Vagina (tissue), 2 donors: Measurements from ENCODE around the gene TMEM186. TPM values are rescaled to one million over a fixed set of nuclear protein-coding genes. Genes with fewer than 3 reads are reported as not detected.

Source experiments
- DNase-seq, 2 donors: peaks; one replicate each; pipeline ENCODE4 v3.0.0-alpha.2; 2017; ENCODE audit errors: extremely low spot score in 2 of 2
- H3K27ac ChIP-seq: fragments of 200-600 bp; sonication (generic); one replicate; pipeline ENCODE4 v1.5.1; 2019
- H3K27me3 ChIP-seq: fragments of 200-600 bp; sonication (generic); one replicate; pipeline ENCODE4 v1.5.1; 2019
- H3K36me3 ChIP-seq, 2 donors: fragments of 200-600 bp; sonication (generic); one replicate each; pipeline ENCODE4 v1.5.1; 2017 to 2019
- H3K4me1 ChIP-seq: fragments of 200-600 bp; sonication (generic); one replicate; pipeline ENCODE4 v1.5.1; 2019
- H3K4me3 ChIP-seq, 2 donors: fragments of 200-600 bp; sonication (generic); 1 replicate in 1 of 2; 2 replicates in 1 of 2; pipeline ENCODE4 v1.5.1; 2016 to 2019
- H3K9me3 ChIP-seq: fragments of 200-600 bp; sonication (generic); one replicate; pipeline ENCODE4 v1.5.1; 2019
- POLR2A ChIP-seq, 2 donors: fragments of 450-650 bp; IDR thresholded peaks; one replicate each; pipeline ENCODE4 v1.6.1; 2017; ENCODE audit warnings: antibody characterized with exemption in 2 of 2, mild to moderate bottlenecking in 2 of 2, moderate library complexity in 2 of 2
- POLR2AphosphoS5 ChIP-seq, 2 donors: sonication (generic); formaldehyde crosslinking; IDR thresholded peaks; one replicate each; pipeline ENCODE4 v1.9.0; 2017; ENCODE audit warnings: antibody characterized with exemption in 2 of 2, mild to moderate bottlenecking in 2 of 2, low read depth in 1 of 2; ENCODE audit not compliant: insufficient read depth in 1 of 2
- intact Hi-C: fragments of 100-400 bp; cut with DNase I; formaldehyde crosslinking; loops from one replicate; pipeline ENCODE4 v1.15.1; 2023
- total RNA-seq: library from RNA; depleted of rRNA; stranded (reverse); fragments of >200 nt; gene quantifications from one replicate; pipeline ENCODE4 v1.2.3, GENCODE V29; 2016
- TF ChIP-seq, protein P1 (sequence below), 3 experiments: fragments of 450-650 bp in 2 of 3; fragments of 200-600 bp in 1 of 3; sonication (generic) in 1 of 3; IDR thresholded peaks; one replicate each; pipeline ENCODE4 v1.5.1; 2017 to 2019; ENCODE audit warnings: antibody characterized with exemption in 3 of 3, mild to moderate bottlenecking in 2 of 3, moderate library complexity in 2 of 3

TMEM186 gene
- total RNA-seq, 1 donor from 2014 or later: 2.9 TPM

DNA sequence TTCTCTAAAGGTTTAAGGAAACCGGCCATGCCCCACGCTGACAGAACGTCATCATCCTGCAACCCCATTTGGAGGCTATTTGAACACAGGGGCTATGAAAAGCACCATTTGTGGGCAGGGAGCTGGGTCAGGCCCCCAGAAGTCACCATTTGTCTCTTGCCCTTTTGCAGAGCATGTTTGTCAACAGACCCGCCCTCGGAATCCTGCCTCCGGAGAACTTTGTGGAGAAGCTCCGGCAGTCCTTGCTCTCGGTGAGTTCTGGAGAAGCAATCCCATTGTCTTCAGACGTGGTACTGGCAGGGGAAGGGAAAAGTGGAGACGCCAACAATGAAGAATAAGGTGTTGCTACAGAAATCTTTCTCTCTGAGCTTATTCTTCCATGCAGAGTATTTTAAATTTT lies 33.5 kb downstream of the TMEM186 start:
- Histone ChIP-seq H3K27ac (no peak overlapping the region), H3K9me3 (no peaks in the 10 kb centered on the region), H3K4me1 (no peaks in the 10 kb centered on the region), H3K27me3 (no peaks in the 10 kb centered on the region), H3K4me3 (no peak overlapping the region), H3K36me3 (no peaks in the 10 kb centered on the region)
- DNase-seq: no peak
- no peak for TF ChIP-seq POLR2A (IDR thresholded peaks at IDR 0.05)
- TF ChIP-seq, protein P1, sequence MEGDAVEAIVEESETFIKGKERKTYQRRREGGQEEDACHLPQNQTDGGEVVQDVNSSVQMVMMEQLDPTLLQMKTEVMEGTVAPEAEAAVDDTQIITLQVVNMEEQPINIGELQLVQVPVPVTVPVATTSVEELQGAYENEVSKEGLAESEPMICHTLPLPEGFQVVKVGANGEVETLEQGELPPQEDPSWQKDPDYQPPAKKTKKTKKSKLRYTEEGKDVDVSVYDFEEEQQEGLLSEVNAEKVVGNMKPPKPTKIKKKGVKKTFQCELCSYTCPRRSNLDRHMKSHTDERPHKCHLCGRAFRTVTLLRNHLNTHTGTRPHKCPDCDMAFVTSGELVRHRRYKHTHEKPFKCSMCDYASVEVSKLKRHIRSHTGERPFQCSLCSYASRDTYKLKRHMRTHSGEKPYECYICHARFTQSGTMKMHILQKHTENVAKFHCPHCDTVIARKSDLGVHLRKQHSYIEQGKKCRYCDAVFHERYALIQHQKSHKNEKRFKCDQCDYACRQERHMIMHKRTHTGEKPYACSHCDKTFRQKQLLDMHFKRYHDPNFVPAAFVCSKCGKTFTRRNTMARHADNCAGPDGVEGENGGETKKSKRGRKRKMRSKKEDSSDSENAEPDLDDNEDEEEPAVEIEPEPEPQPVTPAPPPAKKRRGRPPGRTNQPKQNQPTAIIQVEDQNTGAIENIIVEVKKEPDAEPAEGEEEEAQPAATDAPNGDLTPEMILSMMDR (IDR thresholded peaks at IDR 0.05): no peak
- TF ChIP-seq POLR2AphosphoS5 (IDR thresholded peaks at IDR 0.05; ENCODE audit: insufficient read depth in 1 of 2, low read depth in 1 of 2): no peak
- intact Hi-C loops: no loop called here

DNA sequence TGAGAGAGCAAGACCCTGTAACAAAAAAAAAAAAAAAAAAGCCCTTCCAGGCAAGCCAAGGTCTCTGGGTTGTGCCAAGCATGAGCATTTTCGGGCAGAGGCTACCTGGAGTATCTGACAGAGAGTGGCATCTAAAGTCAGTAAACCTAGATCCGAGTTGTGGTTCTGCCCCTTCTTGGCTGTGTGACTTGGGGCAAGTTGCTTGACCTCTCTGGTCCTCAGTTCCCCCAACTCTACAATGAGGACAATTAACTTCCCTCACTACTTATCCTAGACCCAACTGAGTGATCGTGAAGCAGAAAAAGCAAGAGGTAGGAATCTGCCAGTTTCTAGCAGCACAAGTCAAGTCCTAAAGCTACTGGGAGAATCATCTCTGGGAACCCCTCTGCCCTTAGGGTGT lies 34.4 kb downstream of the TMEM186 start:
- no peaks in the 10 kb centered on the region for H3K4me1 ChIP-seq
- TF ChIP-seq POLR2A (IDR thresholded peaks at IDR 0.05): no peak
- no peak for TF ChIP-seq POLR2AphosphoS5 (IDR thresholded peaks at IDR 0.05; ENCODE audit: insufficient read depth in 1 of 2, low read depth in 1 of 2)
- TF ChIP-seq, protein P1 (IDR thresholded peaks at IDR 0.05): no peak
- DNase-seq: no peak
- H3K27me3 ChIP-seq: no peaks in the 10 kb centered on the region
- H3K4me3 ChIP-seq: no peak overlapping the region
- H3K27ac ChIP-seq: no peak overlapping the region
- intact Hi-C loops: no loop called here
- H3K36me3 ChIP-seq: peaks cover 0 to under 1% of the 10 kb centered on the region in 2 donors
- no peaks in the 10 kb centered on the region for H3K9me3 ChIP-seq

DNA sequence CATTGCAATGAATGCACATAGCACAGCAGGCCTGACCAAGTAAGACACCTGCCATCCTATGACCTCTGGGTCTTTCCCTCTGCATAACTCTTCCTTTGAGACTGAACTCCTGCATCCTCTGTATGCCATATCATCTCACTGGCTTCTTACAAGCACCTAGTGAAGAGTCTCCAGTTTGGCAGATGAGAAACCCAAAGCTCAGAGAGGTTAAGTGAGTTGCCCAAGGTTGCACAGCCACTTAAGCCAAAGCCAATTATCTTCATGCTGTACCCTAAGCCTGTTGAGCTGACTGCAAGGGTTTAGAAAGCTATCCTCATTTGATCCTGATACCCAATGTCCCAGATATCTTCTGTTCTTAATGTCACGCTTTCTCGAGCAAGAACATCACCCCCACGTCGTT lies 35.2 kb downstream of the TMEM186 start:
- no peaks in the 10 kb centered on the region for H3K4me1 ChIP-seq
- H3K9me3 ChIP-seq: no peaks in the 10 kb centered on the region
- no peak for DNase-seq
- TF ChIP-seq, protein P1 (IDR thresholded peaks at IDR 0.05): no peak
- TF ChIP-seq POLR2AphosphoS5 (IDR thresholded peaks at IDR 0.05; ENCODE audit: insufficient read depth in 1 of 2, low read depth in 1 of 2): no peak
- peaks cover 0 to 8% of the 10 kb centered on the region in 2 donors for H3K36me3 ChIP-seq
- H3K27ac ChIP-seq: no peak overlapping the region
- H3K27me3 ChIP-seq: no peaks in the 10 kb centered on the region
- H3K4me3 ChIP-seq: no peak overlapping the region
- intact Hi-C loops: no loop called here

DNA sequence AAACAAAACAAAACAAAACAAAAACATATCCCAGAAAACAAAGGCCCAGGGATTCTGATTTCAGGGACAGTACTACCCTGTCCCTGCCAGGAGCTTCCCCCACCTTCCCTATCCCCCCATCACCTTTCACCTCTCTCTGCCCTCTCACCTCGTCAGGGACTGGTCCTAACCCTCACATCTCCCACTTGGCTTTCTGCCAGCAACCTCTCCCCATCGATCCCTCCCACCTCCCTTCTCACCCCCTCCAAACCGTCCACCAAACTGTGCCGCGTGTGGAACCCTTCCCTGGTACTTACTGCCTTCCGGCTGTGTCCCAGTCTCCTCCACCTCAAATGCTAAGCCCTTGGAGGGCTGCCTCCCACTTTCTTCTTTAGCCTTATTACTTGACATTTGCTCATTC lies 36.4 kb downstream of the TMEM186 start:
- intact Hi-C loops: no loop called here
- Histone ChIP-seq H3K4me1 (no peaks in the 10 kb centered on the region), H3K9me3 (no peaks in the 10 kb centered on the region), H3K27ac (no peak overlapping the region), H3K4me3 (no peak overlapping the region), H3K27me3 (no peaks in the 10 kb centered on the region), H3K36me3 (peaks cover 0 to 8% of the 10 kb centered on the region in 2 donors)
- TF ChIP-seq, protein P1 (IDR thresholded peaks at IDR 0.05): no peak
- TF ChIP-seq POLR2AphosphoS5 (IDR thresholded peaks at IDR 0.05; ENCODE audit: insufficient read depth in 1 of 2, low read depth in 1 of 2) (no peak), POLR2A (IDR thresholded peaks at IDR 0.05) (no peak)
- DNase-seq: no peak

DNA sequence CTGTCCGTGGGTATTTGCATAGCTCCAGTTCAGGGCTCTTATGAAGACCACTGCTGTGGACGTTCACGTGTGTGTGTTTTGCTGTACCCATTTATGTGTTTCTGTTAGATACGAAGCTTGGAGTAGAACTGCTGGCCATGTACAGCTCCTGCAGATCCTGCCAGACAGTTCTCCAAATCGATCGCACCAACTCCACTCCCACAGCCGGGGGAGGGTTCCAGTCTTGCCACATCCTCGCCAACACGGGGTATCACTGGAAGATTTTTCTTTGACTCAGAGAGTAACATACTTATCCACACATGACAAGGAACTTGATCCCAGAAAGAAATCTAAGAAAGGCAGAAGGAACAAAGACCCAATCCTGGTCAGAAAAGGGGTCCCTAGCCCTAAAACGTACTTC lies 37.4 kb downstream of the TMEM186 start:
- Histone ChIP-seq H3K27ac (no peak overlapping the region), H3K36me3 (peaks cover 0 to 8% of the 10 kb centered on the region in 2 donors), H3K9me3 (no peaks in the 10 kb centered on the region), H3K4me3 (no peak overlapping the region), H3K27me3 (no peaks in the 10 kb centered on the region), H3K4me1 (no peaks in the 10 kb centered on the region)
- no peak for DNase-seq
- no peak for TF ChIP-seq POLR2A (IDR thresholded peaks at IDR 0.05)
- intact Hi-C loops: no loop called here

DNA sequence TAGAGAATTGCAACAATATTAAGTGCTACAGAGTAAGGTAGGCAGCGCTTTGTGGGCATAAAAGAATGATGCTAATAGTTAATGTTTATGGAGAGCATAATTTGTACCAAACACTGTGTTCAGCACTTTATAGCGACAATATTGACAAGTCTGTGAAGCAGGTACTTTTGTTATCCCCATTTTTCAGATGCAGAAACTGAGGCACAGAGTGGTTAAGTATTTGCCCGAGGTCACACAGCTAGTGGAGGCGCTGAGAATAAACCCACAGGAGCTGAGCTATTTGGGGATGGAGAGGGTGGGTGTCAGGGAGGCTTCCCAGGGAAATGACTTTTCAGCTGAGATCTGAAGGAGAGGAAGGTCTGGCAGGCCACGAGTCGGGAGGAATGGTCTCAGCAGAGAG lies 39.4 kb downstream of the TMEM186 start:
- H3K36me3 ChIP-seq: peaks cover 0 to 8% of the 10 kb centered on the region in 2 donors
- intact Hi-C loops: no loop called here
- no peaks in the 10 kb centered on the region for H3K4me1 ChIP-seq
- H3K27me3 ChIP-seq: no peaks in the 10 kb centered on the region
- H3K4me3 ChIP-seq: no peak overlapping the region
- DNase-seq: no peak
- H3K9me3 ChIP-seq: no peaks in the 10 kb centered on the region
- TF ChIP-seq POLR2AphosphoS5 (IDR thresholded peaks at IDR 0.05; ENCODE audit: insufficient read depth in 1 of 2, low read depth in 1 of 2) (no peak), POLR2A (IDR thresholded peaks at IDR 0.05) (no peak)
- TF ChIP-seq, protein P1 (IDR thresholded peaks at IDR 0.05): no peak
- no peak overlapping the region for H3K27ac ChIP-seq
